Daoy (cell line): ENCODE results near the gene LPAR2. TPM values are rescaled to one million over a fixed set of nuclear protein-coding genes. Genes with fewer than 3 reads are reported as not detected.
A peak's percentile ranks its signal among the peaks of the same experiment; 100 is the strongest.
"Not testable (repeated sequence)": the region's sequence is repeated elsewhere in the genome, so short reads cannot be mapped to it uniquely, and the experiment has no call there.

Source experiments
- DNase-seq: peaks from one replicate; pipeline ENCODE4 v3.0.0-alpha.2; 2015; ENCODE audit warnings: low read depth
- total RNA-seq: library from RNA; depleted of rRNA; stranded (reverse); fragments of >200 nt; shearing (Covaris generic); gene quantifications from 2 replicates; pipeline ENCODE4 v1.2.3, GENCODE V29; 2014; rRNA removed

Gene LPAR2
- 1.2 and 3.0 TPM in 2 replicates for total RNA-seq

DNA sequence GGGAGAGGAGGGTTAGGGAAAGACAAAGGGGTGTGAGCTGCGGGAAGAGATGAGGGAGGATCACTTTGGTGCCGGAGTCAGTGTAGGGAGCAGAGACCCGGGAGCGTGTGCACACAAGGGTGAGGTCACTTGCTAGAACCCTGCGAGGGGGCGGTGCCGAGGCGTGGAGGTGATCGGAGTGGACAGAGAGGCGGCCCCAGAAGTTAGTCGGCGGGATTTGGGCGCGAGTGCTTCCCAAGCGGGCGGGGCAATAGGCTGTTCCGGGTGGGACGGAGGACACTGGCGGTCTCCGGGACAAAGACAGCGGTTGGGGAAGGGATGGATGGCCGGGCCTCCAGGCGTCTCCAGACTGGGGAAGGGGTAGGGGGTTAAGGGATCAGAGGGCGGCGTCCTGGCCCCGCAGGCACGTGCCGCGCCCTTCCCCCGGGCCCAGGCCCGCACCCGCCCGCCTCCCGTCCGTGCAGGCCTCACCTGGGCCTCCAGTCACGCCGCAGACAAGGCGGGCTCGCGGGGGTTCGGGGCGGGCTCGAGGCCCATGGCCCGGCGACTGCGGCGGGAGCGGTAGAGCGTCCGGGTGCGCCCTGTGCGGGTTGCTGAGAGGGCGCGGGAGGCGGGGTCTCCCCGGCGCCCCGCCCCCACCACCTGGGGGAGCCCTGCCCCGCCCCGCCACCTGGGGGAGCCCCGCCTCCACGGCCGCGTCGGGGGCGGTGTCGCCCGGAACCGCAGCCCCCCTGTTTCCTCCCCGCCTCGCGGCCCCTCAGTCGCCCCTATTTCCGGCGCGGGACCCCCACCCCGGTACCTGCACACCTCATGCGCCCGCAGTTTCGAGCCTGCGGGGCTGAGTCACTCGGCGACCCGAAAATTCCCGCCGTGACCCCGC is at the start of gene LPAR2:
Gene LPAR2 (minus strand): TSS at position 600 of the 880 bp plus-strand sequence. CDS start 945 bp downstream, outside the sequence.
- no peak for DNase-seq

- no peak for DNase-seq
Measured at GRCh38 chr19:19677579-19677978, 49.6 kb upstream of the LPAR2 start.

GRCh38 chr19:19674315-19674714 is 46.3 kb upstream of the LPAR2 start:
- no peak for DNase-seq

DNA sequence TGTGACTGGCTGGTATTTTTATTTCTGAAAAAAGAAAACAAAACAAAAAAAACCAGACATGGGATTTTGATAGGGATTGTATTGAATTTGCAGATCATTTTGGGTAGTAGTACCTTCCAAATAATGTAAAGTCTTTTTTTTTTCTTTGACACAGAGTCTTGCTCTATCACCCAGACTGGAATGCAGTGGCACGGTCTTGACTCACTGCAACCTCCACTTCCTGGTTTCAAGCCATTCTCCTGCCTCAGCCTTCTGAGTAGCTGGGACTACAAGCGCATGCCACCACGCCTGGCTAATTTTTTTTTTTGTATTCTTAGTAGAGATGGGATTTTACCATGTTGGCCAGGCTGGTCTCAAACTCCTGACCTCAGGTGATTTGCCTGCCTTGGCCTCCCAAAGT is 44.8 kb upstream of the LPAR2 start:
- no peak for DNase-seq

DNA sequence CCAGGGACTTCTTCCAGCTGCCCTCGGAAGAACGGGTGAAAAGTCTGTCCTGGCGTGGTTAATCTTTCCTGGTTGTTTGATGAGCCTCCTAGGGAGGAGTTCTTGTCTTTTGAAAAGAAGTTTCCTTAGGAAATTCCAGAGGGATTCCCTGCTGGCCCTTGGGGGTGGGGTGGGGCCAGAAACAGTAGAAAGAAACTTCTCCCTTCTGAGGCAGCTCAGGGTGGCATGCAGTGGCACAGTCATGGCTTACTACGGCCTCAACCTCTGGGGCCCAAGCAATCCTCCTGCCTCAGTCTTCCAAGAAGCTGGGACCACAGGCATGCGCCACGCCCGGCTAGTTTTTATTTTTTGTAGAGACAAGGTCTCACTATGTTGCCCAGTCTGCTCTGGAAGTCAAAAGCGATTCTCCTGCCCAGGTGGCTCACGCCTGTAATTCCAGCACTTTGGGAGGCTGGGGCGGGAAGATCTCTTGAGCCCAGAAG is 42.1 kb upstream of the LPAR2 start:
- DNase-seq = no peak

- DNase-seq = peak; percentile 95
Measured at GRCh38 chr19:19668230-19669012, 40.4 kb upstream of the LPAR2 start, which contains the start of gene ZNF101. TSS of gene ZNF101 (plus strand) at chr19:19668839. CDS start at chr19:19668964, 125 bp downstream.

DNA sequence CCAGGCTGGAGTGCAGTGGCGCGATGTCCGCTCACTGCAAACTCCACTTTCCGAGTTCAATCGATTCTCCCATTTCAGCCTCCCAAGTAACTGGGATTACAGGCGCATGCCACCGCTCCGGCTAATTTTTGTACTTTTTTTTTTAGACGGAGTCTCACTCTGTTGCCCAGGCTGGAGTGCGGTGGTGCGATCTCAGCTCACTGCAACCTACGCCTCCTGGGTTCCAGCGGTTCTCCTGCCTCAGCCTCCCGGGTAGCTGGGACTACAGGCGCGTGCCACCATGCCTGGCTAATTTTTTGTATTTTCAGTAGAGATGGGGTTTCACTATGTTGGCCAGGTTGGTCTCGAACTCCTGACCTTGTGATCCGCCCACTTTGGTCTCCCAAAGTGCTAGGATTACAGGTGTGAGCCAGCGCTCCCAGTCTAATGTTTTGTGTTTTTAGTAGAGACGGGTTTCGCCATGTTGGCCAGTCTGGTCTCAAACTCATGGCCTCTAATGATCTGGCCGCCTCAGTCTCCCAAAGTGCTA is 37.5 kb upstream of the LPAR2 start:
- not testable (repeated sequence) for DNase-seq

GRCh38 chr19:19663256-19664120 is 35.5 kb upstream of the LPAR2 start, which contains the start of gene ATP13A1:
TSS of gene ATP13A1 (minus strand) at chr19:19663676. CDS start at chr19:19663666, 10 bp downstream.
- DNase-seq = peak; percentile 98

DNA sequence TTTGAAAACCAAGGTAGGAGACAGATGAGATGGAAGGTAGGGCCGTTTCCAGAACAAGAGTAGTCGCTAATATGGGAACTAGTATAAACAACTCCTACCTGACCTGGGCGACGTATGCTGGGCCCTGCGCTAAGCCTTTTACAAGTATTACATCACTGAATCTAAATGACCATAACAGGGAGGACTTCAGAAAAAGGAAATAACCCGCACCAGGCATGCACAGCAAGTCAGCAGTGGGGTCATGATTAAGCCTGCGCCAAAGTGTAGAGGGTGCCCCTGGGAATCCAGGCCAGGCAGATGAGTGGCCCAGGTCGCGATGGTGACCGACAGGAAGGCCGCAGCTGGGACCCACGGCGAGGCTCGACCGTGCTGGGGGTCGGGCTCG is 34.8 kb upstream of the LPAR2 start:
- DNase-seq = no peak

DNA sequence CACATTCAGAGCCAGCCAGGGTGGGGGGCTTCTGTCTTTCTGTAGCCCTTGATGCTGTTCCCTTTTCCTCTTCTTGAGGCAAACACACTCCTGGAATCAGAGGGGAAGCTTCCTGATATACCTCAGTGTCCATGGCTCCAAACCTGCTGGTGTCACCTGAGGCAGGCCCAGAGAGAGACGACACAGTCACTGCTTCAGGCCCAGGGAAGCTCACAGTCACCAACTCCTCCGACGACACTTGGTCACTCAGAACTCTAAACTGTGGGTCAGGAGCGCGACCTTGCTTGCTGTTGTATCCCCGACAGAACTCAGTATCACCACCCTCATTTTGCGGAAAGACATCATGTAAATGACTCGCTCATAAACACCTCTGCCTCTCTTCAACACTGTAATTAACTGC is 34.3 kb upstream of the LPAR2 start:
- no peak for DNase-seq

- no peak for DNase-seq
Measured at GRCh38 chr19:19661675-19662251, 33.7 kb upstream of the LPAR2 start.

- DNase-seq = no peak
Measured at GRCh38 chr19:19661141-19661674, 33.2 kb upstream of the LPAR2 start.

DNA sequence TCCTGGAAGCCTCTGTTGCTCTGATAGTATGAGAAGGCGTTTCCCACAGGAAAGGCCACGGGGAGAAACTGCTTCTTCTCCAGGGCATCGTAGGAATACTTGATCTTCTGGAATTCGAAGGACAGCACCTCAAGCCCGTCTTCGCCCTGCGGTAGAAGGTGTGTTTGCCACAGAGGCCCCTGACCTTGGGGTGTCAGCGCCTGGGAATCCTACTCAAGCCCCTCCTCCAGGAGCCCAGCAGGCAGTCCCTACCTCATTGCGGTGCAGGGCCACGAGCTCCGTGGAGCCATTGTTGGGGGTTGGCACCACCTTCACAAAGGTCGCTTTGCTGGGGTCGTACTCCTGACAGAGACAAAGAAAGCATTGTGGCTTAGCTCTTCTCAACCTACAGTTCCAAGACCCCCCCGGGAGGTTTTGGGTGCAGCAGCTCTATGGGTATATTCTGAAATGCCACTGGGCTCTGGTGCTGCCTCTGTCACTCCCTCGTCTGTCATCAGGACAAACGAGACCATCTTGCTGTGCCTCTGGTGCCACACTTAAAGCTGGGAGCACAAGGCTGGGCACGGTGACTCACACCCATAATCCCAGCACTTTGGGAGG is 31.7 kb upstream of the LPAR2 start:
- no peak for DNase-seq

DNA sequence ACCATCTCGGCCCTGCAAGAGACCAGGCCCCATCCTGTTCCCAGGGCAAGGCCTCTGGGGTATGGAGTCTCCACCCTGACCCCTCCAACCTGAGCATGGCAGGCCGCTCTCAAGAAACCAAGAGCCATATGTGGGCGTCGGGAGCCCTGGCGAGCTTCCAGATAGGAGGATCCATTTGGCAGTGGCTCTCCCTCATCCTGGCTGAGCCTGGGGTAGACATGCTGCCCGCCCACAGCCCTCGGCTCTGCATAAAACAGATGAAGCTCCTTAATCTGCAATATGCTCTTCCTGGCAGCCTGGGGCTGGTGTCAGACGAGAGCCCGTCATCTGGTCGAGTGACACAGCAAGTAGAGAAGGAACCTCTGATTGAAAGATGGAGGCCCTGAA is 29.4 kb upstream of the LPAR2 start:
- no peak for DNase-seq

- DNase-seq = no peak
Measured at GRCh38 chr19:19656451-19657396, 28.7 kb upstream of the LPAR2 start.

- DNase-seq = no peak
Measured at GRCh38 chr19:19655641-19656343, 27.8 kb upstream of the LPAR2 start.

GRCh38 chr19:19655051-19655594 is 27.1 kb upstream of the LPAR2 start:
- DNase-seq = no peak

DNA sequence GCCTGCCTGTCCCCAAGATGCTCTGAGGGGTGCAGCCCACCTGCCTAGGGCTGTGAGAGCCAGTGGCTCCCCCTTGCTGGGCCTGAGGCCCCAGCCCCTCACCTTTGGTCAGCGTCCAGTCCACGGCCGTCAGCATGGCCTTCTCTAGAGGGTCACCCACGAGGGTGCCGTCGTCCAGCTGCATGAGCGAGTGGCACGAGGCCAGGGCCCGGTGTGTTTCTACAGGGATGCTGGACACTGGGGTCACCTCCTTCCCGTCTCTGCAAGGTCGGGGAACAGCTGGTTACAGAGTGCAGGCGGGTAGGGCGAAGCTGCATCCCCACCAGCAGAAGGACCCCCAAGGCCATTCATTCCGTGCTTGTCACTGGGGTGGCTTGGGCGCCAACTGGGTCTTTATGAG is 26.4 kb upstream of the LPAR2 start:
- no peak for DNase-seq
